Panc1 (cell line): Measurements from ENCODE around the gene B4GAT1. TPM values are rescaled to one million over a fixed set of nuclear protein-coding genes. Genes with fewer than 3 reads are reported as not detected.

Experiments
- ATAC-seq: fragments of 200-7000 bp; cut with Tn5 transposase; 2 replicates; pipeline ENCODE4 v1.9.1; 2020; ENCODE audit warnings: mild to moderate bottlenecking, moderate library complexity
- Bru-seq: library from RNA; stranded (reverse); fragments of 400-500 nt; gene quantifications from one replicate; lab custom pipeline; 2021; lab: Mats Ljungman, UMichigan
- BruChase-seq, 2 experiments: library from RNA; stranded (reverse); fragments of 400-500 nt; gene quantifications; one replicate each; lab custom pipeline; 2021; lab: Mats Ljungman, UMichigan
- BruUV-seq: library from RNA; stranded (reverse); fragments of 400-500 nt; replicated peaks from 2 replicates; lab custom pipeline; 2021; lab: Mats Ljungman, UMichigan
- CTCF ChIA-PET: fragments of 300-600 bp; sonication (Branson Sonifier 250); formaldehyde crosslinking; loops from one replicate; lab custom pipeline; 2022; ENCODE audit warnings: antibody characterized with exemption; lab: Charles Lee
- POLR2A ChIA-PET: fragments of 300-600 bp; sonication (Branson Sonifier 250); formaldehyde crosslinking; loops from one replicate; lab custom pipeline; 2022; ENCODE audit warnings: antibody characterized with exemption; lab: Charles Lee
- DNase-seq: peaks from one replicate; pipeline ENCODE4 v3.0.0-alpha.2; 2010; ENCODE audit warnings: low read depth, low spot score
- H3K27ac ChIP-seq: 2 replicates; pipeline ENCODE4 v1.5.1; 2011; ENCODE audit warnings: mild to moderate bottlenecking, low read length, inconsistent platforms
- H3K27me3 ChIP-seq: fragments of 200-500 bp; sonication (Bioruptor generic); 2 replicates; pipeline ENCODE4 v1.6.0; 2014; ENCODE audit warnings: low read length, inconsistent platforms; ENCODE audit not compliant: control insufficient read depth, insufficient read depth
- H3K36me3 ChIP-seq: fragments of 200-500 bp; sonication (Bioruptor generic); 2 replicates; pipeline ENCODE4 v1.5.1; 2014; ENCODE audit warnings: inconsistent platforms, mild to moderate bottlenecking, low read length, moderate library complexity; ENCODE audit not compliant: control insufficient read depth, insufficient read depth
- H3K4me1 ChIP-seq: 2 replicates; pipeline ENCODE4 v1.5.1; 2011; ENCODE audit warnings: inconsistent platforms, mild to moderate bottlenecking, low read length, moderate library complexity; ENCODE audit not compliant: control insufficient read depth, insufficient read depth
- H3K4me3 ChIP-seq, 2 experiments: 2 replicates each; pipeline ENCODE4 v1.5.1; 2011 to 2012; ENCODE audit warnings: low read depth in 2 of 2, low read length in 2 of 2, mild to moderate bottlenecking in 2 of 2, inconsistent platforms in 1 of 2, moderate library complexity in 1 of 2
- H3K9me3 ChIP-seq: fragments of 200-500 bp; sonication (Bioruptor generic); 2 replicates; pipeline ENCODE4 v1.5.1; 2014; ENCODE audit warnings: low read depth, mild to moderate bottlenecking, inconsistent platforms, low read length, moderate library complexity; ENCODE audit not compliant: control insufficient read depth, insufficient read depth
- POLR2AphosphoS5 ChIP-seq: IDR thresholded peaks from 2 replicates; pipeline ENCODE4 v1.6.1; 2012; ENCODE audit warnings: mild to moderate bottlenecking, low read depth, low read length, moderate library complexity
- REST ChIP-seq, 2 experiments: IDR thresholded peaks; 2 replicates each; pipeline ENCODE4 v1.6.1; 2011 to 2012; ENCODE audit warnings: low read depth in 2 of 2, control low read depth in 1 of 2, low read length in 1 of 2, mild to moderate bottlenecking in 1 of 2, moderate library complexity in 1 of 2; ENCODE audit not compliant: insufficient read depth in 1 of 2
- SIN3A ChIP-seq: IDR thresholded peaks from 2 replicates; pipeline ENCODE4 v1.6.1; 2012; ENCODE audit warnings: low read depth, mild to moderate bottlenecking, low read length, moderate library complexity, borderline replicate concordance; ENCODE audit not compliant: insufficient read depth
- TCF7L2 ChIP-seq: IDR thresholded peaks from 2 replicates; pipeline ENCODE4 v1.6.1; 2011; ENCODE audit warnings: mild to moderate bottlenecking, low read depth, low read length, inconsistent platforms
- in situ Hi-C: cut with HindIII; loops from 2 replicates; pipeline ENCODE4 v1.10.0; 2016; ENCODE audit warnings: low sequenced_read_pairs, low pct_unique_long_range_greater_than_20kb
- intact Hi-C: fragments of 100-400 bp; cut with micrococcal nuclease; formaldehyde crosslinking; loops from one replicate; pipeline ENCODE4 v1.10.0; 2022; ENCODE audit not compliant: unreplicated experiment
- long read RNA-seq: library from polyadenylated mRNA; unstranded; transcript quantifications from one replicate; pipeline ENCODE4 v2.0.0, GENCODE V29; 2021; ENCODE audit not compliant: unreplicated experiment
- polyA plus RNA-seq: library from polyadenylated mRNA; unstranded; fragments of >200 nt; gene quantifications from one replicate; pipeline ENCODE4 v1.2.1, GENCODE V29; 2012; ENCODE audit warnings: missing spikeins; ENCODE audit not compliant: insufficient read length
- total RNA-seq: library from RNA; stranded (reverse); gene quantifications from one replicate; pipeline ENCODE4 v1.2.1, GENCODE V29; 2021; ENCODE audit not compliant: unreplicated experiment
- TF ChIP-seq, protein P1 (sequence below): fragments of 450-650 bp; IDR thresholded peaks from 2 replicates; pipeline ENCODE4 v1.5.1; 2017; ENCODE audit warnings: mild to moderate bottlenecking

B4GAT1 gene
- total RNA-seq (29.3 TPM), Bru-seq, nascent RNA (percentile 49 among the genes with signal in this experiment), BruChase-seq, experiment 1, labeled RNA remaining after a 2-hour chase (percentile 71 among the genes with signal in this experiment), BruChase-seq, experiment 2, labeled RNA remaining after a 6-hour chase (percentile 88 among the genes with signal in this experiment)
- polyA plus RNA-seq, result 58.0 TPM
- long read RNA-seq, transcript B4GAT1-201 (2 exons, 2,072 nt), result major isoform, 57 of 60 reads
- long read RNA-seq, partial matches to known transcripts, result 0 of 60 reads
- long read RNA-seq, other reads (novel, unspliced or antisense), result 3 of 60 reads

DNA sequence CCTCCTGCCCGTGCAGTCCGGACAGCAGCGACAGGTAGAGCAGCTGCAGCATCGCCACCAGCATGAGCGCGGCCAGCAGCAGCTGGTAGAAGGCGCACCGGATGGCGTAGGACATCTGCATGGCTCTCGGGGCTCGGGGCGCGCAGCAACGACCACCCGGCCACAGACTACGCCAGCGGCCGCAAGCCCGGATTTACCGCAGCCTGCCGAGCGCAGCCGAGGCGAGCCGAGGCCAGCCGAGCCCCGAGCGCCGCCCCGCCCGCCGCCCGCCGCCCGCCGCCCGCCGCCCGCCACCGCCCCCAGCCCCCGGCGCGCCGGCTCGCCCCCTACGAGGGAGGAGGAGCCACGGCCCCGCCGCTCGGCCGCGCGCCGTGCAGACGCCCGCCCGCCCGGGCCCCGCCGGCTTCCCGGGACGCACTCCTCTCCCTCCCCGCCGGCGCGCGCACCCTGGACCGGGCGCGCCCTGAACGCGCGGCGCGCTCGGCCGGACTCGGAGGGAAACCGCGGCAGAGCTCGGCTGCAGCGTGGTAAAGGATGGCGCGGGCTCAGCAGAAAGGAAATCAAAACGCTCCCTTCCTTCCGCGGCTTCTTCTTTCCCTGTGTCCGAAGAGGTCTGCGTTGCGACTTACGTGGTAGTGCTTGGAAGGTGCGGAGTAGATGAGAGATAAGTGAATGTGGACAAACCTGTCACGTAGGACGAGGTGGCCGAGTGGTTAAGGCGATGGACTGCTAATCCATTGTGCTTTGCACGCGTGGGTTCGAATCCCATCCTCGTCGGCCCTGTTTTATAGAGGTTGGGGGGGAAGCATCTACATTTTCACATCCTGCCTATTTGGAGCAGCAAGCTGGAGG is at the start of gene B4GAT1:
TSS of gene B4GAT1 (minus strand) at position 205 of the 852 bp plus-strand sequence. CDS start at position 121, 84 bp downstream.
- intact Hi-C loops, result no loop called here
- DNase-seq (peak; percentile 99), ATAC-seq (peak; percentile 77)
- TF ChIP-seq SIN3A (peak; percentile 50; the same call in 1 of the 2 replicates), REST (IDR thresholded peaks at IDR 0.05; ENCODE audit: insufficient read depth in 1 of 2, low read depth in 2 of 2, low read length in 1 of 2) (peak in 1 of 2 experiments; percentile 52; a peak in 1 of 4 replicates), POLR2AphosphoS5 (peak; percentile 68; the same call in 1 of the 2 replicates), TCF7L2 (0 out of 2 replicates have a peak, but pooled peaks have one; percentile 22)
- TF ChIP-seq, protein P1, sequence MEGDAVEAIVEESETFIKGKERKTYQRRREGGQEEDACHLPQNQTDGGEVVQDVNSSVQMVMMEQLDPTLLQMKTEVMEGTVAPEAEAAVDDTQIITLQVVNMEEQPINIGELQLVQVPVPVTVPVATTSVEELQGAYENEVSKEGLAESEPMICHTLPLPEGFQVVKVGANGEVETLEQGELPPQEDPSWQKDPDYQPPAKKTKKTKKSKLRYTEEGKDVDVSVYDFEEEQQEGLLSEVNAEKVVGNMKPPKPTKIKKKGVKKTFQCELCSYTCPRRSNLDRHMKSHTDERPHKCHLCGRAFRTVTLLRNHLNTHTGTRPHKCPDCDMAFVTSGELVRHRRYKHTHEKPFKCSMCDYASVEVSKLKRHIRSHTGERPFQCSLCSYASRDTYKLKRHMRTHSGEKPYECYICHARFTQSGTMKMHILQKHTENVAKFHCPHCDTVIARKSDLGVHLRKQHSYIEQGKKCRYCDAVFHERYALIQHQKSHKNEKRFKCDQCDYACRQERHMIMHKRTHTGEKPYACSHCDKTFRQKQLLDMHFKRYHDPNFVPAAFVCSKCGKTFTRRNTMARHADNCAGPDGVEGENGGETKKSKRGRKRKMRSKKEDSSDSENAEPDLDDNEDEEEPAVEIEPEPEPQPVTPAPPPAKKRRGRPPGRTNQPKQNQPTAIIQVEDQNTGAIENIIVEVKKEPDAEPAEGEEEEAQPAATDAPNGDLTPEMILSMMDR, result no peak
- H3K27ac ChIP-seq, result peak within 1 kb of the TSS; percentile 79
- POLR2A ChIA-PET, result no interaction called here
- H3K9me3 ChIP-seq, result no peaks in the 10 kb centered on the region
- CTCF ChIA-PET, result interaction anchor here (1.0 to 1.8 kb wide), 2 partner anchors 35 to 36 kb away, joined by 4 to 5 read pairs; no protein-coding TSS in a partner anchor
- H3K27me3 ChIP-seq, result no peaks in the 10 kb centered on the region
- no TSS peak for BruUV-seq
- in situ Hi-C loops, result no loop called here
- peaks cover 3% of the 10 kb centered on the region; the same call in 1 of the 2 replicates for H3K36me3 ChIP-seq
- H3K4me1 ChIP-seq, result peaks cover 24% of the 10 kb centered on the region
- peak within 1 kb of the TSS; percentile 71 to 91 for H3K4me3 ChIP-seq

DNA sequence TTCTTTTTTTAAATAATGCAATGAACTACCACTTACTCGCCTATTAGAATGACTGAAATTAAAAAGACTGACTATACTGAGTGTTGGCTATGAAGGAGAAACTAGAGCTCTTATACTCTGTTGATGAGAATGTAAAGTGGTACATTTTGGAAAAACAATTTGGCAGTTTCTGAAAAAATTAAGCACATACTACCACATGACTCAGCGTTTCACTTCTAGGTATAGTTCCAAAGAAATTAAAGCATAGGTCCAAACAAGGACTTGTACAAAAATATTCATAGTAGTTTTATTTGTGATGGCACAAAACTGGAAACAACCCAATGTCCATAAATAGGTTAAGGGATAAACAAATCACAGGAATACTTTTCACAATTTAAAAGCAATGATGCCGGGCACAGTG is 46.5 kb upstream of the B4GAT1 start:
- ChIA-PET CTCF (interaction anchor here (0.6 kb wide), 1 partner anchor 8 kb away, joined by 4 read pairs; no protein-coding TSS in a partner anchor), POLR2A (interaction anchor here (0.7 kb wide), 1 partner anchor 60 kb away, joined by 6 read pairs; no protein-coding TSS in a partner anchor)
- H3K36me3 ChIP-seq, result no peaks in the 10 kb centered on the region
- TF ChIP-seq POLR2AphosphoS5 (no peak), SIN3A (no peak), TCF7L2 (no peak), REST (IDR thresholded peaks at IDR 0.05; ENCODE audit: insufficient read depth in 1 of 2, low read depth in 2 of 2, low read length in 1 of 2) (no peak)
- TF ChIP-seq, protein P1, result no peak
- ATAC-seq, result no peak
- no peaks in the 10 kb centered on the region for H3K4me1 ChIP-seq
- DNase-seq, result no peak
- BruUV-seq, result no TSS peak
- H3K27me3 ChIP-seq, result no peaks in the 10 kb centered on the region
- no peak overlapping the region for H3K4me3 ChIP-seq
- in situ Hi-C loops, result no loop called here
- no peak overlapping the region for H3K27ac ChIP-seq
- intact Hi-C loops, result no loop called here
- H3K9me3 ChIP-seq, result no peaks in the 10 kb centered on the region
